Measurements from ENCODE around the gene LRRC1. TPM values are rescaled to one million over a fixed set of nuclear protein-coding genes. Genes with fewer than 3 reads are reported as not detected.

Gene LRRC1
- total and polyA plus RNA-seq, 2 donors (not counting 1 experiment from before 2014, with no cell fraction given) = 3.4 to 8.9 TPM

- ChIA-PET POLR2A (no interaction called here), CTCF (interaction anchor here (0.7 to 1.3 kb wide), 2 partner anchors 24 to 31 kb away, joined by 3 read pairs; no protein-coding TSS in a partner anchor)
- intact Hi-C loops (cut with micrococcal nuclease) = no loop called here
- Histone ChIP-seq H3K27ac (ENCODE audit: low read length in 2 of 2) (no peak overlapping the region), H3K27me3 (replicated peaks in 1 of 4; ENCODE audit: control extremely low read depth in 1 of 4, control insufficient read depth in 3 of 4, insufficient read depth in 4 of 4, low read length in 3 of 4) (no peaks in the 10 kb centered on the region), H3K4me2 (replicated peaks; ENCODE audit: low read depth, low read length, poor library complexity, severe bottlenecking) (no peak overlapping the region), H3K36me3 (replicated peaks in 1 of 2; ENCODE audit: control extremely low read depth in 1 of 2, control insufficient read depth in 1 of 2, extremely low read depth in 1 of 2, insufficient read depth in 2 of 2, low read length in 1 of 2) (no peaks in the 10 kb centered on the region), H3K9ac (ENCODE audit: low read length) (no peak overlapping the region), H3K4me3 (ENCODE audit: control extremely low read depth in 1 of 5, extremely low read depth in 1 of 5, insufficient read depth in 1 of 5, low read depth in 2 of 5, low read length in 4 of 5) (no peak overlapping the region), H3K4me1 (ENCODE audit: control insufficient read depth in 2 of 2, insufficient read depth in 2 of 2, low read length in 2 of 2) (no peaks in the 10 kb centered on the region), H3K9me3 (ENCODE audit: control extremely low read depth in 1 of 3, control insufficient read depth in 2 of 3, insufficient read depth in 1 of 3, low read length in 2 of 3) (no peaks in the 10 kb centered on the region), H4K20me1 (ENCODE audit: control insufficient read depth, insufficient read depth, low read length, poor library complexity, severe bottlenecking) (no peaks in the 10 kb centered on the region), H2AFZ (ENCODE audit: insufficient read depth, low read depth, low read length, poor library complexity, severe bottlenecking) (no peak overlapping the region), H3K79me2 (ENCODE audit: control insufficient read depth, insufficient read depth, low read length) (no peaks in the 10 kb centered on the region)
- DNase-seq = no peak
- Mint-ChIP-seq H3K4me1 (no peaks in the 10 kb centered on the region), H3K4me3 (no peak overlapping the region), H3K27ac (no peak overlapping the region), H3K27me3 (peaks cover 4% of the 10 kb centered on the region), H3K9me3 (ENCODE audit: insufficient read depth) (no peaks in the 10 kb centered on the region)
- 86% methylated on average over 1 of the region's 2 CpGs for whole genome bisulfite sequencing (ENCODE audit: insufficient coverage)
- ATAC-seq (ENCODE audit: low read depth) = no peak
- TF ChIP-seq EZH2 (IDR thresholded peaks at IDR 0.05; ENCODE audit: borderline replicate concordance, insufficient read depth, low read depth, low read length, poor library complexity, severe bottlenecking) = no peak
- TF ChIP-seq, protein P1, sequence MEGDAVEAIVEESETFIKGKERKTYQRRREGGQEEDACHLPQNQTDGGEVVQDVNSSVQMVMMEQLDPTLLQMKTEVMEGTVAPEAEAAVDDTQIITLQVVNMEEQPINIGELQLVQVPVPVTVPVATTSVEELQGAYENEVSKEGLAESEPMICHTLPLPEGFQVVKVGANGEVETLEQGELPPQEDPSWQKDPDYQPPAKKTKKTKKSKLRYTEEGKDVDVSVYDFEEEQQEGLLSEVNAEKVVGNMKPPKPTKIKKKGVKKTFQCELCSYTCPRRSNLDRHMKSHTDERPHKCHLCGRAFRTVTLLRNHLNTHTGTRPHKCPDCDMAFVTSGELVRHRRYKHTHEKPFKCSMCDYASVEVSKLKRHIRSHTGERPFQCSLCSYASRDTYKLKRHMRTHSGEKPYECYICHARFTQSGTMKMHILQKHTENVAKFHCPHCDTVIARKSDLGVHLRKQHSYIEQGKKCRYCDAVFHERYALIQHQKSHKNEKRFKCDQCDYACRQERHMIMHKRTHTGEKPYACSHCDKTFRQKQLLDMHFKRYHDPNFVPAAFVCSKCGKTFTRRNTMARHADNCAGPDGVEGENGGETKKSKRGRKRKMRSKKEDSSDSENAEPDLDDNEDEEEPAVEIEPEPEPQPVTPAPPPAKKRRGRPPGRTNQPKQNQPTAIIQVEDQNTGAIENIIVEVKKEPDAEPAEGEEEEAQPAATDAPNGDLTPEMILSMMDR (IDR thresholded peaks at IDR 0.05) = no peak
Measured at GRCh38 chr6:53750052-53750650, 44.7 kb upstream of the LRRC1 start.

DNA sequence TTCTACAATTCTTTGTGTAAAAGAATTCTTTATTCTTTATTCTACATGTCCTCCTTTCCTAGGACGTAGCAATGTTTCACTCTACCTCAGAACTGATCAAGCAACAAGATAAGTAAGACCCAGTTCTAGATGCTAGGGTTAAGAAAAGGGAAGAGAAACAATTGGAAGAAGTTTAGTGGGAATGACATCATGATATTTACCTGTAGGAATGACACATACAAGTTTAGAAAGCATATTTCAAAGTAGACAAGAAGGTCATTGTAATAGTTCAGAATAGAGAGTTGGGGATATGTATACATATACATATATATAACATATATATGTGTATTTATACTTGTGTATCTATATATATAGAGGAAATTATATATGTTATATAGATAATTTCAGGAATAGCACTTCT lies 43.4 kb upstream of the LRRC1 start:
- Histone ChIP-seq H3K36me3 (replicated peaks in 1 of 2; ENCODE audit: control extremely low read depth in 1 of 2, control insufficient read depth in 1 of 2, extremely low read depth in 1 of 2, insufficient read depth in 2 of 2, low read length in 1 of 2) (no peaks in the 10 kb centered on the region), H3K4me1 (ENCODE audit: control insufficient read depth in 2 of 2, insufficient read depth in 2 of 2, low read length in 2 of 2) (no peaks in the 10 kb centered on the region), H3K9me3 (ENCODE audit: control extremely low read depth in 1 of 3, control insufficient read depth in 2 of 3, insufficient read depth in 1 of 3, low read length in 2 of 3) (no peaks in the 10 kb centered on the region), H3K4me3 (ENCODE audit: control extremely low read depth in 1 of 5, extremely low read depth in 1 of 5, insufficient read depth in 1 of 5, low read depth in 2 of 5, low read length in 4 of 5) (no peak overlapping the region), H3K9ac (ENCODE audit: low read length) (no peak overlapping the region), H3K4me2 (replicated peaks; ENCODE audit: low read depth, low read length, poor library complexity, severe bottlenecking) (no peak overlapping the region), H3K79me2 (ENCODE audit: control insufficient read depth, insufficient read depth, low read length) (no peaks in the 10 kb centered on the region), H3K27me3 (replicated peaks in 1 of 4; ENCODE audit: control extremely low read depth in 1 of 4, control insufficient read depth in 3 of 4, insufficient read depth in 4 of 4, low read length in 3 of 4) (no peaks in the 10 kb centered on the region), H3K27ac (ENCODE audit: low read length in 2 of 2) (no peak overlapping the region), H4K20me1 (ENCODE audit: control insufficient read depth, insufficient read depth, low read length, poor library complexity, severe bottlenecking) (no peaks in the 10 kb centered on the region), H2AFZ (ENCODE audit: insufficient read depth, low read depth, low read length, poor library complexity, severe bottlenecking) (no peak overlapping the region)
- ChIA-PET CTCF (no interaction called here), POLR2A (no interaction called here)
- ATAC-seq (ENCODE audit: low read depth) = no peak
- Mint-ChIP-seq H3K27me3 (peaks cover 7% of the 10 kb centered on the region), H3K4me3 (no peak overlapping the region), H3K27ac (no peak overlapping the region), H3K4me1 (no peaks in the 10 kb centered on the region), H3K9me3 (ENCODE audit: insufficient read depth) (no peaks in the 10 kb centered on the region)
- DNase-seq = no peak
- no peak for TF ChIP-seq EZH2 (IDR thresholded peaks at IDR 0.05; ENCODE audit: borderline replicate concordance, insufficient read depth, low read depth, low read length, poor library complexity, severe bottlenecking)
- TF ChIP-seq, protein P1 (IDR thresholded peaks at IDR 0.05) = no peak
- WGBS (ENCODE audit: insufficient coverage) = no CpG with 5 or more reads among the region's 1 CpG
- intact Hi-C loops (cut with micrococcal nuclease) = no loop called here
